Renal cortex interstitium (tissue), 11 donors: Measurements from ENCODE around the gene KRT2. TPM values are rescaled to one million over a fixed set of nuclear protein-coding genes. Genes with fewer than 3 reads are reported as not detected.

ENCODE experiments used
- DNase-seq, 11 donors: peaks; one replicate each; pipeline ENCODE4 v3.0.0-alpha.2; 2013; ENCODE audit warnings: low read depth in 9 of 11, low spot score in 4 of 11; ENCODE audit errors: extremely low read depth in 1 of 11
- polyA plus RNA-seq, 3 donors: library from polyadenylated mRNA; unstranded; fragments of 120-200 nt; gene quantifications; one replicate each; pipeline ENCODE4 v1.2.1, GENCODE V29; 2013; ENCODE audit not compliant: insufficient read length in 3 of 3

The KRT2 gene
- polyA plus RNA-seq, 3 donors = not detected

- no peak for DNase-seq
Measured at GRCh38 chr12:52607314-52607713, 44.7 kb downstream of the KRT2 start.

GRCh38 chr12:52606581-52607218 lies 45.3 kb downstream of the KRT2 start:
- DNase-seq = no peak

- DNase-seq = no peak
Measured at GRCh38 chr12:52606096-52606495, 45.9 kb downstream of the KRT2 start.

DNA sequence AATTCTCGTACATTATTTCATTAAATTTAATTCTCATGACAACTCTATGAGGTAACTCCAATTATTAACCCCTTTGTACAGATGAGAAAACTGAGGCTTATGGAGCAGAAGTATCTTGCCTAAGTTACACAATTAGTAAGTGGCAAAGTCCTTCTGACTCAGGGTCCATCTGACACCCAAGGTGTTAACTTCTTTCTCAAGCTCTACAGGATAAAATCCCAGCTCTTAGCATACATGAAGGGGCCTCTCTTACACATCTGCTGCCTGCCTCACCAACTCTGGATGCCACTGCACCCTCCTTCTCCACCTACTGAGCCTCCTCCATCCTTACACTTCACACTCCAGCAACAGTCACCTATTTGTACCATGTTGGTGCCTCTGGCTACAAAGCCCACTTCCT lies 46.5 kb downstream of the KRT2 start:
- DNase-seq = no peak

DNA sequence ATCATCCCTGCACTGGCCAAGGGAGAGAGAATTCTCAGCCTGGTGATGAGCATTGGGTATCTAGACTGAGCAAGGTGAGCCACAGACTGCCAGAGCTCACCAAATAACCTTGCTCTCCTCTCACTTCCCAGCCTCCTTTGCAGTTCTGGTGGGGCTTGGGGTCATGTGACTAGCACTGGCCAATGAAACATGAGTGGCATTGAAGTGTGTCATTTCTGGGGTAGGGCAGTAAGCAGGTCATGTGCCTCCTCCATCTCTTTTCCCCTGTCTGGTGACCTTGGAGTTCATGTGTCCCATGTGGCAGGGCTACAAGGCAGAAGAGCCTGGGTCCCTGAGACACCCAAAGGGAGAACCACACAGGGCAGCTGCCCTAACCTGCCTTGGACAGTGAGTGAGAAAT lies 47.2 kb downstream of the KRT2 start:
- no peak for DNase-seq

GRCh38 chr12:52603314-52603713 lies 48.7 kb downstream of the KRT2 start:
- DNase-seq = no peak

- DNase-seq = no peak
Measured at GRCh38 chr12:52602552-52602951, 49.5 kb downstream of the KRT2 start.

- no peak for DNase-seq
Measured at GRCh38 chr12:52601671-52602070, 50.3 kb downstream of the KRT2 start.

DNA sequence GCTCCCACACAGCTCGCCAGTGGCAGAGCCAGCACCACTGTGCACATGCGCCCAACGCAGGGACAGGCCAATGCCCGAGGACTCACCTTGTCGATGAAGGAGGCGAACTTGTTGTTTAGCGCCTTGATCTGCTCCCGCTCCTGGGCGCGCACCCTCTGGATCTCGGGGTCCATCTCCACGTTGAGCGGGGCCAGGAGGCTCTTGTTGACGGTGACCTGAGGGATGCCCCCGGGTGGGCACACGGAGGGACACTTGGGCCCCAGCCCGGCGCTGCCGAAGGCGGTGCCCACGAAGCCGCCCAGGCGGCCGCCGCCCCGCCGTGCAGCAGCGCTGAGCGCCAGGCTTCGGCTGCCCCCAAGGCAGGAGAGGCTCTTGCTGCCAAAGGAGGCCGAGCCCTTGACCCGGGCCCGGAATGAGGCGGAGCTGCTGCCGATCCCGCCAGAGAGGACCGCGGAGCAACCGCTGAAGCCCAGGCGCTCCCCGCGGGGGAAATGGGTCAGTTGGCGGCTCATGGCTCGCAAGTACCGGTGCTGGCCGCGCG lies 51.0 kb downstream of the KRT2 start, which contains the start of gene KRT72:
KRT72 (minus strand) TSS at position 523 of the 541 bp plus-strand sequence; CDS start at position 512, 11 bp downstream.
- DNase-seq = no peak

DNA sequence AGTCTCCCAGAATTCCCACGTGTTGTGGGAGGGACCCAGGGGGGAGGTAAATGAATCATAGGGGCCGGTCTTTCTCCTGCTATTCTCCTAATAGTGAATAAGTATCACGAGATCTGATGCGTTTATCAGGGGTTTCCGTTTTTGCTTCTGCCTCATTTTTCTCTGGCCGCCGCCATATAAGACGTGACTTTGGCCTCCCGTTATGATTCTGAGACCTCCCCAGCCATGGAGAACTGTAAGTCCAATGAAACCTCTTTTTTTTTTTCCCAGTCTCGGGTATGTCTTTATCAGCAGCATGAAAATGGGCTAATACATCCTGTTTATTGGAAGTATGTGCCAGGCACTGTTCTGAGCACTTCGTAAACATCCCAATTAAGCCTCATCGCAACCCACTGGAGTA lies 51.5 kb downstream of the KRT2 start:
- DNase-seq = no peak

DNA sequence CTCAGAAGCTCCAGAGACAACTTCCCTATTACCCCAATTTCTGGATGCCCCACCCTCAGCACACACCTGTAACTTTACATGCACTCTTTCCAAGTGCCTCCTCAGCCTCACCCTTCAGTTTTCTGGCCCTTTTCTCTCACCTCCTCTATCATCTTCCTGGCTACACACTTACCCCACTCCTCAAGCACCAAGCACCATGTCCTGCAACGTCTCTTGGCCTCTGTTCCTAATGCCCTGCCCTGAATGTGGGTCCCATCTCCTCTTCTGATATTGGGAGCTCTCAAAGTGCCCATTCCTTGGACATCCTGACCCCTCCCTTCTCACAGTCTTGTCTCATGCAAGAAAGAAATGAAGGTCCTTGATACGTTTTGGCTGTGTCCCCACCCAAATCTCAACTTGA lies 51.9 kb downstream of the KRT2 start:
- no peak for DNase-seq

DNA sequence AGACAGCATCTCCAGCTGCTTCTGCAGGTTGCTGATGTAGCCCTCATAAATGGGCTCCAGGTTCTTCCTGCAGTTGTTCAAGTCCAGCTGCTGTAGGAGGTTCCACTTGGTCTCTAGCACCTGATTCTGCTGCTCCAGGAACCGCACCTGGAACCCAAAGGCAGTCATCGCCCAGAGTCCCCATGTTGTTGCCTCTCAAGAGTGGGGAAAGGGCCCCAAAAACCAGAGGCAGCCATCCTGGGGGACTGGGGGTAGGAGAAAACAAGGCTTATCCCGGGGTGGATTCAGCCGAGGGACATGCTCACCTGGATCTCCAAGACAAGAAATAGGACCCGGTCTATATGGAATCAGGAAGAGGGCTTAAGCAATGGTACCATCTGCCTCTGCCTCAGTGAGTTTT lies 53.0 kb downstream of the KRT2 start:
- no peak for DNase-seq

Other genes starting within 250 kb of the KRT2 start
- gene KRT82, start 245.9 kb downstream of the KRT2 start, polyA plus RNA-seq = not detected
- gene KRT75, start 217.8 kb downstream of the KRT2 start, polyA plus RNA-seq = not detected
- gene KRT6B, start 200.1 kb downstream of the KRT2 start, polyA plus RNA-seq = not detected
- gene KRT6C, start 178.4 kb downstream of the KRT2 start, polyA plus RNA-seq = not detected
- not detected for gene KRT6A, start 159.0 kb downstream of the KRT2 start, polyA plus RNA-seq
- under 1 TPM; 0.24 to 0.33 (median 0.27) TPM for gene KRT5, start 131.8 kb downstream of the KRT2 start, polyA plus RNA-seq
- gene KRT71, start 99.1 kb downstream of the KRT2 start, polyA plus RNA-seq = not detected
- gene KRT74, start 78.4 kb downstream of the KRT2 start, polyA plus RNA-seq = not detected
- gene KRT72, start 50.7 kb downstream of the KRT2 start, polyA plus RNA-seq = under 1 TPM in 1 of 3 donors, not detected in 2; 0.12 TPM
- under 1 TPM in 1 of 3 donors, not detected in 2; 0.04 TPM for gene KRT73, start 33.7 kb downstream of the KRT2 start, polyA plus RNA-seq
- under 1 TPM; 0.06 to 0.26 (median 0.11) TPM for gene KRT1, start 28.2 kb upstream of the KRT2 start, polyA plus RNA-seq
- gene KRT77, start 51.3 kb upstream of the KRT2 start, polyA plus RNA-seq = not detected
- not detected for gene KRT76, start 125.1 kb upstream of the KRT2 start, polyA plus RNA-seq
- gene KRT3, start 143.9 kb upstream of the KRT2 start, polyA plus RNA-seq = not detected
- under 1 TPM; 0.20 to 0.81 (median 0.65) TPM for gene KRT4, start 161.9 kb upstream of the KRT2 start, polyA plus RNA-seq
- not detected for gene KRT79, start 182.1 kb upstream of the KRT2 start, polyA plus RNA-seq
- gene KRT78, start 196.8 kb upstream of the KRT2 start, polyA plus RNA-seq = not detected